WTC11 (cell line): ENCODE data around the gene CAMK2A. TPM values are rescaled to one million over a fixed set of nuclear protein-coding genes. Genes with fewer than 3 reads are reported as not detected.

Experiments
- ATAC-seq: fragments of 200-7000 bp; cut with Tn5 transposase; 2 replicates; pipeline ENCODE4 v1.10.0; 2021; ENCODE audit warnings: mild to moderate bottlenecking, moderate library complexity
- CTCF ChIA-PET: fragments of 300-600 bp; sonication (Branson Sonifier 250); formaldehyde crosslinking; loops from one replicate; lab custom pipeline; 2021; ENCODE audit warnings: antibody characterized with exemption; lab: Charles Lee
- POLR2A ChIA-PET: fragments of 350-600 bp; sonication (Branson Sonifier 250); formaldehyde crosslinking; loops from one replicate; lab custom pipeline; 2021; ENCODE audit warnings: antibody characterized with exemption; lab: Charles Lee
- DNase-seq: peaks from one replicate; pipeline ENCODE4 v3.0.0; 2021; ENCODE audit warnings: low spot score
- H3K27ac Mint-ChIP-seq: 2 replicates; pipeline ENCODE4 v1.8.0; 2021; ENCODE audit warnings: mixed read lengths
- H3K27me3 Mint-ChIP-seq: 2 replicates; pipeline ENCODE4 v1.8.0; 2021; ENCODE audit warnings: low read depth, mild to moderate bottlenecking, moderate library complexity, mixed read lengths
- H3K36me3 Mint-ChIP-seq: 2 replicates; pipeline ENCODE4 v1.8.0; 2021; ENCODE audit warnings: mixed read lengths
- H3K4me1 Mint-ChIP-seq: 2 replicates; pipeline ENCODE4 v1.8.0; 2022; ENCODE audit warnings: mixed read lengths
- H3K4me3 Mint-ChIP-seq: 2 replicates; pipeline ENCODE4 v1.8.0; 2021; ENCODE audit warnings: mild to moderate bottlenecking, moderate library complexity, mixed read lengths
- H3K9me3 Mint-ChIP-seq: 2 replicates; pipeline ENCODE4 v1.8.0; 2021; ENCODE audit warnings: mixed read lengths
- CREM ChIP-seq: sonication (generic); formaldehyde crosslinking; IDR thresholded peaks from 2 replicates; pipeline ENCODE4 v1.8.1; 2022; ENCODE audit warnings: mild to moderate bottlenecking, missing genetic modification reagents, moderate library complexity
- CTCF ChIP-seq: fragments of 200-600 bp; IDR thresholded peaks from 2 replicates; pipeline ENCODE4 v1.8.0; 2022; ENCODE audit warnings: antibody characterized with exemption
- E2F4 ChIP-seq: sonication (generic); formaldehyde crosslinking; IDR thresholded peaks from 2 replicates; pipeline ENCODE4 v1.8.1; 2022; ENCODE audit warnings: low read depth, mild to moderate bottlenecking, moderate library complexity, missing genetic modification reagents, borderline replicate concordance
- FOXP1 ChIP-seq: sonication (generic); formaldehyde crosslinking; IDR thresholded peaks from 2 replicates; pipeline ENCODE4 v1.8.0; 2022; ENCODE audit warnings: missing genetic modification reagents, mild to moderate bottlenecking, moderate library complexity, borderline replicate concordance
- GABPB1 ChIP-seq: sonication (generic); formaldehyde crosslinking; IDR thresholded peaks from 2 replicates; pipeline ENCODE4 v1.8.1; 2023; ENCODE audit warnings: mild to moderate bottlenecking, missing genetic modification reagents
- GTF2I ChIP-seq: fragments of 250-450 bp; sonication (Bioruptor Pico); conservative IDR thresholded peaks from 2 replicates; pipeline ENCODE4 v1.4.0; 2021; ENCODE audit warnings: mild to moderate bottlenecking
- HMGA2 ChIP-seq: fragments of 250-450 bp; sonication (Bioruptor Pico); IDR thresholded peaks from 2 replicates; pipeline ENCODE4 v1.4.0; 2021; ENCODE audit warnings: mild to moderate bottlenecking, moderate library complexity
- HMGXB4 ChIP-seq: sonication (generic); formaldehyde crosslinking; IDR thresholded peaks from 2 replicates; pipeline ENCODE4 v1.8.1; 2023; ENCODE audit warnings: mild to moderate bottlenecking, moderate library complexity, missing genetic modification reagents
- KAT7 ChIP-seq: sonication (generic); formaldehyde crosslinking; IDR thresholded peaks from 2 replicates; pipeline ENCODE4 v1.8.1; 2023; ENCODE audit warnings: missing genetic modification reagents, mild to moderate bottlenecking, borderline replicate concordance
- MLX ChIP-seq: sonication (generic); formaldehyde crosslinking; IDR thresholded peaks from 2 replicates; pipeline ENCODE4 v1.8.1; 2023; ENCODE audit warnings: mild to moderate bottlenecking, missing genetic modification reagents, moderate library complexity
- NFATC4 ChIP-seq: fragments of 250-450 bp; sonication (Bioruptor Pico); IDR thresholded peaks from 2 replicates; pipeline ENCODE4 v1.9.0; 2021; ENCODE audit warnings: mild to moderate bottlenecking
- NFE2L1 ChIP-seq: sonication (generic); formaldehyde crosslinking; IDR thresholded peaks from 2 replicates; pipeline ENCODE4 v1.8.1; 2023; ENCODE audit warnings: missing genetic modification reagents
- PRDM15 ChIP-seq: sonication (generic); formaldehyde crosslinking; IDR thresholded peaks from 2 replicates; pipeline ENCODE4 v1.8.0; 2022; ENCODE audit warnings: missing genetic modification reagents
- SMAD4 ChIP-seq: sonication (generic); formaldehyde crosslinking; IDR thresholded peaks from 2 replicates; pipeline ENCODE4 v1.8.0; 2022; ENCODE audit warnings: mild to moderate bottlenecking, missing genetic modification reagents
- SOX15 ChIP-seq: fragments of 250-450 bp; sonication (Bioruptor Pico); IDR thresholded peaks from 2 replicates; pipeline ENCODE4 v1.9.0; 2021; ENCODE audit warnings: mild to moderate bottlenecking
- TEAD4 ChIP-seq: sonication (generic); formaldehyde crosslinking; IDR thresholded peaks from 2 replicates; pipeline ENCODE4 v1.8.0; 2022; ENCODE audit warnings: mild to moderate bottlenecking, missing genetic modification reagents
- ZMAT4 ChIP-seq: fragments of 250-450 bp; sonication (Bioruptor Pico); IDR thresholded peaks from 2 replicates; pipeline ENCODE4 v1.9.0; 2021; ENCODE audit warnings: mild to moderate bottlenecking
- ZNF281 ChIP-seq: sonication (generic); formaldehyde crosslinking; IDR thresholded peaks from 2 replicates; pipeline ENCODE4 v1.8.0; 2023; ENCODE audit warnings: mild to moderate bottlenecking, missing genetic modification reagents
- ZNF396 ChIP-seq: fragments of 250-450 bp; sonication (Bioruptor Pico); IDR thresholded peaks from 2 replicates; pipeline ENCODE4 v1.8.0; 2021; ENCODE audit warnings: mild to moderate bottlenecking, moderate library complexity, borderline replicate concordance
- ZNF512 ChIP-seq: sonication (generic); formaldehyde crosslinking; IDR thresholded peaks from 2 replicates; pipeline ENCODE4 v1.8.1; 2022; ENCODE audit warnings: missing genetic modification reagents, borderline replicate concordance
- total RNA-seq: library from RNA; stranded (reverse); gene quantifications from 3 replicates; pipeline ENCODE4 v1.2.3, GENCODE V29; 2021

CAMK2A gene
- total RNA-seq, 1 experiment from 2014 or later = 0.13 TPM

GRCh38 chr5:150309886-150310239 is 20.3 kb upstream of the CAMK2A start:
- no peak overlapping the region for H3K27ac Mint-ChIP-seq
- POLR2A ChIA-PET = no interaction called here
- no peak for ATAC-seq

More at GRCh38 chr5:150309886-150310239, 20.3 kb upstream of the CAMK2A start:
- no peaks in the 10 kb centered on the region for H3K27me3 Mint-ChIP-seq
- H3K36me3 Mint-ChIP-seq = no peaks in the 10 kb centered on the region
- DNase-seq = no peak
- peaks cover 27% of the 10 kb centered on the region for H3K4me1 Mint-ChIP-seq
- H3K9me3 Mint-ChIP-seq = no peaks in the 10 kb centered on the region
- CTCF ChIA-PET = interaction anchor here (0.6 to 1.8 kb wide), 2 partner anchors 7 to 494 kb away, joined by 3 to 9 read pairs; partner anchors contain the start of gene ARSI
- H3K4me3 Mint-ChIP-seq = no peak overlapping the region
- TF ChIP-seq NFATC4 (no peak), ZNF512 (CRISPR knock-in tag) (no peak), HMGXB4 (no peak), SMAD4 (CRISPR knock-in tag) (no peak), E2F4 (no peak), TEAD4 (no peak), FOXP1 (CRISPR knock-in tag) (no peak), ZNF281 (CRISPR knock-in tag) (no peak), ZMAT4 (no peak), PRDM15 (CRISPR knock-in tag) (no peak), ZNF396 (CRISPR knock-in tag) (no peak), GABPB1 (CRISPR knock-in tag) (no peak), NFE2L1 (no peak), CTCF (no peak), SOX15 (CRISPR knock-in tag) (no peak), GTF2I (CRISPR knock-in tag) (no peak), MLX (CRISPR knock-in tag) (no peak), HMGA2 (CRISPR knock-in tag) (no peak), KAT7 (CRISPR knock-in tag) (no peak), CREM (CRISPR knock-in tag) (no peak)
- TF ChIP-seq, all 79 proteins: peak for 0
